Panc1 (cell line): Measurements from ENCODE around the gene TMEM163.

Source experiments
- POLR2AphosphoS5 ChIP-seq: IDR thresholded peaks from 2 replicates; pipeline ENCODE4 v1.6.1; 2012; ENCODE audit warnings: mild to moderate bottlenecking, low read depth, low read length, moderate library complexity
- REST ChIP-seq, 2 experiments: IDR thresholded peaks; 2 replicates each; pipeline ENCODE4 v1.6.1; 2011 to 2012; ENCODE audit warnings: low read depth in 2 of 2, control low read depth in 1 of 2, low read length in 1 of 2, mild to moderate bottlenecking in 1 of 2, moderate library complexity in 1 of 2; ENCODE audit not compliant: insufficient read depth in 1 of 2
- SIN3A ChIP-seq: IDR thresholded peaks from 2 replicates; pipeline ENCODE4 v1.6.1; 2012; ENCODE audit warnings: low read depth, mild to moderate bottlenecking, low read length, moderate library complexity, borderline replicate concordance; ENCODE audit not compliant: insufficient read depth
- TCF7L2 ChIP-seq: IDR thresholded peaks from 2 replicates; pipeline ENCODE4 v1.6.1; 2011; ENCODE audit warnings: mild to moderate bottlenecking, low read depth, low read length, inconsistent platforms
- TF ChIP-seq, protein P1 (sequence below): fragments of 450-650 bp; IDR thresholded peaks from 2 replicates; pipeline ENCODE4 v1.5.1; 2017; ENCODE audit warnings: mild to moderate bottlenecking

- TF ChIP-seq, protein P1, sequence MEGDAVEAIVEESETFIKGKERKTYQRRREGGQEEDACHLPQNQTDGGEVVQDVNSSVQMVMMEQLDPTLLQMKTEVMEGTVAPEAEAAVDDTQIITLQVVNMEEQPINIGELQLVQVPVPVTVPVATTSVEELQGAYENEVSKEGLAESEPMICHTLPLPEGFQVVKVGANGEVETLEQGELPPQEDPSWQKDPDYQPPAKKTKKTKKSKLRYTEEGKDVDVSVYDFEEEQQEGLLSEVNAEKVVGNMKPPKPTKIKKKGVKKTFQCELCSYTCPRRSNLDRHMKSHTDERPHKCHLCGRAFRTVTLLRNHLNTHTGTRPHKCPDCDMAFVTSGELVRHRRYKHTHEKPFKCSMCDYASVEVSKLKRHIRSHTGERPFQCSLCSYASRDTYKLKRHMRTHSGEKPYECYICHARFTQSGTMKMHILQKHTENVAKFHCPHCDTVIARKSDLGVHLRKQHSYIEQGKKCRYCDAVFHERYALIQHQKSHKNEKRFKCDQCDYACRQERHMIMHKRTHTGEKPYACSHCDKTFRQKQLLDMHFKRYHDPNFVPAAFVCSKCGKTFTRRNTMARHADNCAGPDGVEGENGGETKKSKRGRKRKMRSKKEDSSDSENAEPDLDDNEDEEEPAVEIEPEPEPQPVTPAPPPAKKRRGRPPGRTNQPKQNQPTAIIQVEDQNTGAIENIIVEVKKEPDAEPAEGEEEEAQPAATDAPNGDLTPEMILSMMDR: no peak
- TF ChIP-seq POLR2AphosphoS5 (no peak), REST (IDR thresholded peaks at IDR 0.05; ENCODE audit: insufficient read depth in 1 of 2, low read depth in 2 of 2, low read length in 1 of 2) (no peak), SIN3A (no peak), TCF7L2 (no peak)
These were observed 107.5 kb downstream of the TMEM163 start for GRCh38 chr2:134611316-134611715.
